AG09319 (cell line): ENCODE measurements around the gene TMEM108.
"Not testable (repeated sequence)": the region's sequence is repeated elsewhere in the genome, so short reads cannot be mapped to it uniquely, and the experiment has no call there.

Source experiments
- DNase-seq: peaks from one replicate; pipeline ENCODE4 v3.0.0-alpha.2; 2010; ENCODE audit warnings: low read depth; ENCODE audit errors: extremely low read depth
- TF ChIP-seq, protein P1 (sequence below): IDR thresholded peaks from 2 replicates; pipeline ENCODE4 v1.5.1; 2011; ENCODE audit warnings: low read depth, mild to moderate bottlenecking, inconsistent platforms, low read length, moderate library complexity

The TMEM108 gene

DNA sequence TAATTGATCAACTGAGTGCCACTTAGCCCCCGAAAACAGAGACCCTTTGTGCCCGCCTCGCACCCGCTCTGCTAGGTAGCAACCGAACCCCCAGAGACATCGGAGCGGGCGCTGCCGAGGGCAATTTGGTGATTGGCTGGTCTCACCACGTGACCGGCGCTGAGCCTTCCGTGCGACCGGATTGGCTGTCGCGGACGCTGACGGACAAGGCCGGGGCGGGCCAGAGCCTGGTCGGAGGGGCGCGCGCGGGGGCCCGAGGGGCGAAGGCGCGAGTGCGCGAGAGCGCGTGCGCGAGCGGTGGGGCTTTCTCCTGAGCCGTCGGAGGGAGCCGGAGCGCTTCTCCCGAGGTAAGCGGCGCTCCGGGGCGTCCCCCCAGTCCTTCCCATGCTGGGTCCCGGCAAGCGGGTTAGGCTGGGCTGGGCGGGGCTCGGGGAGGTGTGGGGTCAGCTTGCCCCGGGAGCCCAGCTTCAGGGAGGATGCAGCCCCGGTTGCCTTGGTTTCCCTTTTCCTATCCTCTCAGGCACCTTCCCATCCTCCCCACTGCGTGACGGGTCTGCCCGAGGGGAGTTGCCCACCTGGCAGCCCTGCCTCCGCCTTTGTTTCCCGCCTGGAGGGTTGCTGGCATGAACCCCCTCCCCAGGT is at the start of gene TMEM108:
Gene TMEM108 (plus strand): TSS at position 303 of the 642 bp plus-strand sequence.
- TF ChIP-seq, protein P1, sequence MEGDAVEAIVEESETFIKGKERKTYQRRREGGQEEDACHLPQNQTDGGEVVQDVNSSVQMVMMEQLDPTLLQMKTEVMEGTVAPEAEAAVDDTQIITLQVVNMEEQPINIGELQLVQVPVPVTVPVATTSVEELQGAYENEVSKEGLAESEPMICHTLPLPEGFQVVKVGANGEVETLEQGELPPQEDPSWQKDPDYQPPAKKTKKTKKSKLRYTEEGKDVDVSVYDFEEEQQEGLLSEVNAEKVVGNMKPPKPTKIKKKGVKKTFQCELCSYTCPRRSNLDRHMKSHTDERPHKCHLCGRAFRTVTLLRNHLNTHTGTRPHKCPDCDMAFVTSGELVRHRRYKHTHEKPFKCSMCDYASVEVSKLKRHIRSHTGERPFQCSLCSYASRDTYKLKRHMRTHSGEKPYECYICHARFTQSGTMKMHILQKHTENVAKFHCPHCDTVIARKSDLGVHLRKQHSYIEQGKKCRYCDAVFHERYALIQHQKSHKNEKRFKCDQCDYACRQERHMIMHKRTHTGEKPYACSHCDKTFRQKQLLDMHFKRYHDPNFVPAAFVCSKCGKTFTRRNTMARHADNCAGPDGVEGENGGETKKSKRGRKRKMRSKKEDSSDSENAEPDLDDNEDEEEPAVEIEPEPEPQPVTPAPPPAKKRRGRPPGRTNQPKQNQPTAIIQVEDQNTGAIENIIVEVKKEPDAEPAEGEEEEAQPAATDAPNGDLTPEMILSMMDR = no peak
- DNase-seq = no peak

DNA sequence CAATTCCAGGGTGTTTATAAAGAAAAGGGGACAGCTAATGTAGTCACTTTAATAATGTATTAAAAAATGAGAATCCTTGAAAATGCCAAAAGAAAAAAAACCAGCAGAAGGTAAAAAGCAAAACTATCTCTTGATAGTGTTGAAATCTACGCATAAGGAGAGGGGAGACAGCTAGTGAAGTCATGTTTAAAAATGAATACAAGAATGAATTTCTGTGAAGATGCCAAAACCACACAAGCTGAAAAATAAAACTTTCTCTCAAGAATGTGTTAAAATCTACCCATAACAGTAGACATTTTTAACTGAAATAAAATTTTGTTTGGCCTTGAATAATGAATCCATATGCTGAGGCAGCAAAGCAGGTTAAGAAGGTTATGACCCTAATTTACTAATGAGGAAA is 42.2 kb upstream of the TMEM108 start:
- DNase-seq = no peak
- TF ChIP-seq, protein P1 = no peak

DNA sequence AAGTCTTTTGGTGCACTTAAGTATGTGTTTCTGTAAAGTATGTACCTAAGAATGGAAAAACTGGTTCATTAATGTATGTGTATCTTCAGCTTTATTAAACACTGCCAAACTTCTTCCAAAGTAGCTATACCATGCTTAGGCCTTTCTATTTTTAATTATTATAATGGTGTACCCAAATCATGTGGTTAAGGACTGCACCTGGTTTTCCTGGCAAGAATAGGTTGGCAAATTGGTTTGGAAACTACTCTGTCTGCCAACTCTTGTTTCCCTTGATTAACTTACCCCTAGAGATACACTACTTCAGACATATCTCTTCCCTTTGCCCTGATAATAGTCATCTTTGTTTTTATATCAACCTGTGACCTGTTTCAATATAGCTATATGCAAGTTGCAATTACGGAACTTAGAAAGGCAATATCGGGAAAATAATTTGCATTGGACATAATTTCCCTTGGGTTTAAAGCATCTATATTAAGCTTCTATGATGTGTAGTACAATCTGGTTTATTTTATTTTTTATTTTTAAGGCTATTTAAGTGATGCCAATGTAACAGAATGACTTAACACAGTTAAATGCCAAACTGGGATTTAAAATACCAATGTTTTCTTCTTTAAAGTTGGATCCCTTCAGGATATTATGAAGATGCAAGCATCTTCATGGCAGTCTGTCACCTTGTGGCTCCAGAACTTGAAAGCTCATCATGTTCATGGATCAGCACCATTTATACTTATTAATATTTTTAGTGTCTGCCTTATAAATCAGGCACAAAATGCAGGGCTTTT is 40.6 kb upstream of the TMEM108 start:
- TF ChIP-seq, protein P1 = no peak
- DNase-seq = no peak

DNA sequence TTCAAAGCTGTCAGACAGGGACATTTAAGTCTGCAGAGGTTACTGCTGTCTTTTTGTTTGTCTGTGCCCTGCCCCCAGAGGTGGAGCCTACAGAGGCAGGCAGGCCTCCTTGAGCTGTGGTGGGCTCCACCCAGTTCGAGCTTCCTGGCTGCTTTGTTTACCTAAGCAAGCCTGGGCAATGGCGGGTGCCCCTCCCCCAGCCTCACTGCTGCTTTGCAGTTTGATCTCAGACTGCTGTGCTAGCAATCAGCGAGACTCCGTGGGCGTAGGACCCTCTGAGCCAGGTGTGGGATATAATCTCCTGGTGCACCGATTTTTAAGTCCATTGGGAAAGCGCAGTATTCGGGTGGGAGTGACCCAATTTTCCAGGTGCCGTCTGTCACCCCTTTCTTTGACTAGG is 33.2 kb upstream of the TMEM108 start:
- DNase-seq = not testable (repeated sequence)

DNA sequence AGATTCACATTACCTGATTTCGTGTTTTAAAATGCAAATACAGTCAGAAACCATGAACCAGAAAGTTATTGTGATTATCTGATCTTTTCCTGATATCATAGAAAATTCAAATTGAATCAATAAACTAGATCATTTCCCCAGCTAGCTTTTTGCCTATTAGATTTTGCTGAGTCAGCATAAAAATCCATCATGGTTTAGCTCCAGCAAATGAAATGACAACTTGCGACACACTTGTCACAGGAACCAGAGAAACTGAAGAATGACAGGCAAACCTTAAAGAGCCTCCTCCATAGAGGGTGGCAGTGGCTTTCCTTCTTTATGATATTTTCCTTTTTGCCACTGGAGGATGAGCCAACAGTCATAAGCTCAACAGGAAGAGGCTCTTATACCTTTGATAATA is 30.6 kb upstream of the TMEM108 start:
- TF ChIP-seq, protein P1 = no peak

DNA sequence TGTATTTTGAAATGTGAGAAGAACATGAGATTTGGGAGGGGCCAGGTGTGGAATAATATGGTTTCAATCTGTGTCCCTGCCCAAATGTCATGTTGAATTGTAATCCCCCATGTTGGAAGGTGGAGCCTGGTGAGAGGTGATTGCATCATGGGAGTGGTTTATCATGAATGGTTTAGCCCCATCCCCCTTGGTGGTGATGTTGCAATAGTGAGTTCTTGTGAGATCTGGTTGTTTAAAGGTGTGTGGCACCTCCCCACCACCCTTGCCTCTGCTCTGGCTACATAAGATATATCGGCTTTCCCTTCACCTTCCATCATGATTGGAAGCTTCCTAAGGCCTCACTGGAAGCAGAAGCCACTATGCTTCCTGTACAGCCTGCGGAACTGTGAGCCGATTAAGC is 23.9 kb upstream of the TMEM108 start:
- TF ChIP-seq, protein P1 = no peak
- DNase-seq = no peak

More for the DNA sequence above, 30.6 kb upstream of the TMEM108 start:
- DNase-seq = no peak

DNA sequence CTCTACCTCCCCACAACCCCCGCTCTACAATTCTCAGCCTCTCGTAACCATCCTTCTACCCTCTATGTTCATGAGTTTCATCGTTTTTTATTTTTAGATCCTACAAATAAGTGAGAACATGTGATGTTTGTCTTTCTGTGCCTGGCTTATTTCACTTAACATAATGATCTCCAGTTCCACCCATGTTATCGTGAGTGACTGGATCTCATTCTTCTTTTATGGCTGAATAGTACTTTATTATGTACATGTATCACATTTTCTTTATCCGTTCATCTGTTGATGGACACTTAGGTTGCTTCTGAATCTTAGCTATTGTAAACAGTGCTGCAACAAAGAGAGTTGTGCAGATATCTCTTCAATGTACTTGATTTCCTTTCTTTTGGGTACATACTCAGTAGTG is 22.6 kb upstream of the TMEM108 start:
- DNase-seq = not testable (repeated sequence)

DNA sequence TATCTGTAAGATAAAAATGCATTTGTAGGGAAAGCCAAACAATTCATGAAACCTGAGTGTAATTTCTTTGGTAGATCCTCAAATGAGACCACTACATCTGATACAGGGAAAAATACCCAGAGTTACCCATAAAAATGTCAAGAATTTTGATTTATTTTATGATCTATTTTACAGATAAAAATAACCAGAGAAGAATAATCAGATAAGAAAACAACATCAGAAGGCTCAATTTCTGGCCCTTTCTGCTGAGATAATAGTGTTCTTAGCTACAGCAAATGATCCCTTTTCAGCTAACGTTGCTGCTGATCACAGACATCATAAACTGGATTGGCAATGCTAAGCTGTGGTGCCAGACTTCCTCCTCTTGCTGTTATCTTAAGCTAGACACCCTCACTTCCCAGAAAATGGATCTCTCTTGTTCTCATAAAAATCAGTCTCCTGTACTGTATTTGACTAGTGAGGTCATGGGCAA is 21.3 kb upstream of the TMEM108 start:
- DNase-seq = no peak
- TF ChIP-seq, protein P1 = no peak
